ENCODE results near the gene DNAH9.

DNAH9 gene

GRCh38 chr17:11742886-11743285 lies 144.6 kb downstream of the DNAH9 start:
- DNase-seq (ENCODE audit: low read depth, low spot score): no peak
- no peak overlapping the region for H3K27ac ChIP-seq

DNA sequence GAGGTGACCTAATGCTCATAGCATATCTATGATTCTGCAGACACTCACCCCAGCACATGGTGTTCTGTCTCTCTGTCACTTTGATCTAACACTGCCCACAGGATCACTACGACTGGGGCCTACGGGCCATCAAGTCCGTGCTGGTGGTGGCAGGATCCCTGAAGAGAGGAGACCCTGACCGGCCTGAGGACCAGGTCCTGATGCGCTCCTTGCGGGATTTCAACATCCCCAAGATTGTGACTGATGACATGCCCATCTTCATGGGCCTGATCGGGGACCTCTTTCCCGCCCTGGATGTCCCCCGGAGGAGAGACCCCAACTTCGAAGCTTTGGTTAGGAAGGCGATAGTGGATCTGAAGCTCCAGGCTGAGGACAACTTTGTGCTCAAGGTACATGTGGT lies 146.4 kb downstream of the DNAH9 start:
- DNase-seq (ENCODE audit: low read depth, low spot score): no peak
- H3K27ac ChIP-seq: no peak overlapping the region

DNA sequence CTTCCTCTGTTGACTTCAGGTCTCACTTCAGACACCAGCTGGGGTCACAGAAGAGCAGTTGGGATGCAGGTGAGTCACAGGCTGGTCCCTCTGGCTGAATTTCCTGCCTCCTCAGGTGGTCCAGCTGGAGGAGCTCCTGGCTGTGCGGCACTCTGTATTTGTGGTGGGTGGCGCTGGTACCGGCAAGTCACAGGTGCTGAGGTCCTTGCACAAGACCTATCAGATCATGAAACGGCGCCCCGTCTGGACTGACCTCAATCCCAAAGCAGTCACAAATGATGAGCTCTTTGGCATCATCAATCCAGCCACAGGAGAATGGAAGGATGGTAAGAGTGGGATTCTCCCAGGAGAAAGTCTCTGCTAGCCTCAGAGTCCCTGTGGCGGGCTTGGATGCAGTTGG lies 149.2 kb downstream of the DNAH9 start:
- no peak overlapping the region for H3K27ac ChIP-seq
- DNase-seq (ENCODE audit: low read depth, low spot score): no peak

- no peak overlapping the region for H3K27ac ChIP-seq
- DNase-seq (ENCODE audit: low read depth, low spot score): no peak
Measured at GRCh38 chr17:11757815-11758214, 159.5 kb downstream of the DNAH9 start.

DNA sequence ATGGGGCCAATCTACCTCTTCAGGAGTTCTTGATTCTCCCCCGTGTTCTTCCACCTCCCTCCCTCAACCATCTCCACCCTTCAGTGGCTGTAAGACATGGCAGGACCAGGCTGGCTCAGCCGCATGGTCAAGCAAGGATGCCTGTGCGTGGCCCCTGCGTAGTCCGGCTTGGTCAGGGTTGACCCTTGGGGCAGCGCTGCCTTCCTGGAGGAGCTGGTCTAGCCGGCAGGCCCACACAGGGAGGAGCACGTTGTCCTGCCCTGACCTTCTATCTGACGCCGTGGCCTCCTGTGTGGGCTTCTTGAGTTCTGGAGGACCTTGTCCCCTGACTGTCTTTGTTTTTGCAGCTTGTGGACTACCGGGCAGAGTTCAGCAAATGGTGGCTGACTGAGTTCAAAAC lies 169.8 kb downstream of the DNAH9 start:
- no peak overlapping the region for H3K27ac ChIP-seq
- DNase-seq (ENCODE audit: low read depth, low spot score): no peak

GRCh38 chr17:11768981-11769380 lies 170.7 kb downstream of the DNAH9 start:
- no peak for DNase-seq (ENCODE audit: low read depth, low spot score)
- H3K27ac ChIP-seq: no peak overlapping the region

GRCh38 chr17:11772031-11772430 lies 173.8 kb downstream of the DNAH9 start:
- DNase-seq (ENCODE audit: low read depth, low spot score): no peak
- H3K27ac ChIP-seq: no peak overlapping the region

- no peak for DNase-seq (ENCODE audit: low read depth, low spot score)
- no peak overlapping the region for H3K27ac ChIP-seq
Measured at GRCh38 chr17:11779892-11780291, 181.6 kb downstream of the DNAH9 start.

GRCh38 chr17:11780621-11781020 lies 182.4 kb downstream of the DNAH9 start:
- no peak for DNase-seq (ENCODE audit: low read depth, low spot score)
- H3K27ac ChIP-seq: no peak overlapping the region

- DNase-seq (ENCODE audit: low read depth, low spot score): no peak
- H3K27ac ChIP-seq: no peak overlapping the region
Measured at GRCh38 chr17:11786711-11787438, 188.6 kb downstream of the DNAH9 start.

- DNase-seq (ENCODE audit: low read depth, low spot score): no peak
- no peak overlapping the region for H3K27ac ChIP-seq
Measured at GRCh38 chr17:11795906-11796305, 197.6 kb downstream of the DNAH9 start.

DNA sequence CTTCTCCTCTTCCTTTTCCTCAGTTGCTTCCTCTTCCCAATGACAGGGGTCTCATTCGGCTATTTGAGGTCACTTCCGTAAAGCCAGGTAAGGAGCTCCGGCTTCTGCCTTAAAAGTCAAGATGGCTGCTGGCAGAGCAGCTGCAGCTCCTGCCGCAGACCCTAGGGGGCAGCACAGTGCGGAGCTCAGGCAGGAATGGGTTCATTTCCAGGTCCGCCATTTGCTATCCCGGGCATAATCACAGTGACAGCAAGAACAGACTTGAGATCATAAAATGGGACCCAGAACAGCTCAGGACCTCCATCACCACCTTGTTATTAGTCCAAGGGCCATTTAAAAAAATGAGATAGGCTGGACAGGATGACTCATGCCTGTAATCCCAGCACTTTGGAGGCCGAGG lies 199.5 kb downstream of the DNAH9 start:
- no peak overlapping the region for H3K27ac ChIP-seq
- DNase-seq (ENCODE audit: low read depth, low spot score): no peak

- DNase-seq (ENCODE audit: low read depth, low spot score): no peak
- no peak overlapping the region for H3K27ac ChIP-seq
Measured at GRCh38 chr17:11803231-11803969, 205.1 kb downstream of the DNAH9 start.

DNA sequence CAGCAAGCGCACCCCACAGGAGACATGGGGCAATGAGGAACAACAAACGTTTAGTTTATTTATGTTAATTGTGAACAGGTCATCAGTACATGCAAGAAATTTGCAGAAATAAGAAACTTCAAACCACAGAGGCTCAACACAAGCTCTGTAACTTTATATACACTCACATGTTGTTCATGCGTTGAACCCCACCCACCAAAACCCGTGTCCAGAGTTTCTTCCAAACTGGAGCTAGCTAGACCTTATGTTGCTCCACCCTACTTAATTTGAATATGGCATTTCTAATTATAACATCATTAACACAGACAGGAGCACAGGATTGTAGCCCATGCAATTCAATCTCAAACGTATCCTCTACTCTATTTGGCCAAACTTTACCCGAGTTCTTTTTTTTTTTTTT lies 206.9 kb downstream of the DNAH9 start:
- H3K27ac ChIP-seq: no peak overlapping the region
- no peak for DNase-seq (ENCODE audit: low read depth, low spot score)

GRCh38 chr17:11805952-11806351 lies 207.7 kb downstream of the DNAH9 start:
- no peak for DNase-seq (ENCODE audit: low read depth, low spot score)
- no peak overlapping the region for H3K27ac ChIP-seq

- no peak overlapping the region for H3K27ac ChIP-seq
- DNase-seq (ENCODE audit: low read depth, low spot score): no peak
Measured at GRCh38 chr17:11807606-11808005, 209.3 kb downstream of the DNAH9 start.

GRCh38 chr17:11813278-11813677 lies 215.0 kb downstream of the DNAH9 start:
- no peak overlapping the region for H3K27ac ChIP-seq
- DNase-seq (ENCODE audit: low read depth, low spot score): no peak

DNA sequence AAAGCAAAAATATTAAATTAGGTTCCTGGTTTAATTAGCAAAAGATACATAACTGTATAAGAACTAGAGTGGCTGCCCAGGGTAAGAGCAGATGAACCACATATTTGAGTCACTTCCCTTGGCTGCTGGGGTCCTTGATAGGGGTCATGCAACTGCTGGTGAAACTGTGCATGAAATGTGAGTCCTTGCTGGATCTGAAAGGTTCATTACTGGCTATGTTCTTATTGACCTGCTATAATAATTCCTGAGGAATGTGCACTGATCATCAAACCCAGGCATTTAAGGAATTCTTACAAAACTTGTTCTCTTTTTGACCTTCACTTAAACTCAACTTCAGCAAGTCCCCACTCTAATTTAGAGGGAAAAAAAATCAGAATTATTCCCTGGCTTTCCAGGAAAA lies 215.6 kb downstream of the DNAH9 start:
- H3K27ac ChIP-seq: no peak overlapping the region
- no peak for DNase-seq (ENCODE audit: low read depth, low spot score)

DNA sequence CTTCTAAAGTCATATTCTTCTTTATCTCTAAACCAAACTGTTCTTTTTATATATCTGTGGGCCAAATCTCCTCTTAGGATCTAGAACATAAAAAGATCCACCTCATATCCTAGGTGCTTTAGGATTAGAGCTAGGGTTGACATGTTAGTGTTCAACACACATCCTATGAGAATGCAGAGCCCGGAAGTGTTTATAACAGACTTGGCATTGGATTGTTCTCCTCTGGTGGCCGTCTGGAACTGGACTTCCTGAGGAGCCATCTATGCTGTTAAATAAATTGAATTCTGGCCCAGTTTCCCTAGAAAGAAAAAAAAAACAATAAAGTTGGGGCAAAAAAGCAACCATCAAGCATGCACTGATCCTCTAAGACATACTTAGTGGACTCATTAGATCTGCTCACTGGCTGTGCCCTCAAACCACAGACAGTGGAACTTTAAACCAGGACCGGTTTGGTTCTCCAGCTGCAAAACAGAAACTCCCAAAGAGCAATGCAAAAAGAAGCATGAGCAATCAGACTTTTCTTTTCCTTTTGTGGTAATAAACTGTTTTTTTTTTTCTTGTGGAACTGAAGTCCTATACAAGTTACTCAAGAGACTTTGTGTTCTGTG lies 216.5 kb downstream of the DNAH9 start:
- H3K27ac ChIP-seq: no peak overlapping the region
- no peak for DNase-seq (ENCODE audit: low read depth, low spot score)

- no peak for DNase-seq (ENCODE audit: low read depth, low spot score)
Measured at GRCh38 chr17:11816409-11816808, 218.1 kb downstream of the DNAH9 start.

GRCh38 chr17:11823862-11824261 lies 225.6 kb downstream of the DNAH9 start:
- DNase-seq (ENCODE audit: low read depth, low spot score): no peak
- H3K27ac ChIP-seq: no peak overlapping the region

More at GRCh38 chr17:11816409-11816808, 218.1 kb downstream of the DNAH9 start:
- H3K27ac ChIP-seq: no peak overlapping the region

All from epithelial cell of prostate (primary cell).